Measurements from ENCODE around the gene TNNT2. TPM values are rescaled to one million over a fixed set of nuclear protein-coding genes. Genes with fewer than 3 reads are reported as not detected.

Gene TNNT2
- not detected for total RNA-seq

- DNase-seq: no peak
Observed at GRCh38 chr1:201377611-201378092, at the start of gene TNNT2. TSS of gene TNNT2 (minus strand) at chr1:201377680. CDS start at chr1:201373254, 4,426 bp downstream.

DNA sequence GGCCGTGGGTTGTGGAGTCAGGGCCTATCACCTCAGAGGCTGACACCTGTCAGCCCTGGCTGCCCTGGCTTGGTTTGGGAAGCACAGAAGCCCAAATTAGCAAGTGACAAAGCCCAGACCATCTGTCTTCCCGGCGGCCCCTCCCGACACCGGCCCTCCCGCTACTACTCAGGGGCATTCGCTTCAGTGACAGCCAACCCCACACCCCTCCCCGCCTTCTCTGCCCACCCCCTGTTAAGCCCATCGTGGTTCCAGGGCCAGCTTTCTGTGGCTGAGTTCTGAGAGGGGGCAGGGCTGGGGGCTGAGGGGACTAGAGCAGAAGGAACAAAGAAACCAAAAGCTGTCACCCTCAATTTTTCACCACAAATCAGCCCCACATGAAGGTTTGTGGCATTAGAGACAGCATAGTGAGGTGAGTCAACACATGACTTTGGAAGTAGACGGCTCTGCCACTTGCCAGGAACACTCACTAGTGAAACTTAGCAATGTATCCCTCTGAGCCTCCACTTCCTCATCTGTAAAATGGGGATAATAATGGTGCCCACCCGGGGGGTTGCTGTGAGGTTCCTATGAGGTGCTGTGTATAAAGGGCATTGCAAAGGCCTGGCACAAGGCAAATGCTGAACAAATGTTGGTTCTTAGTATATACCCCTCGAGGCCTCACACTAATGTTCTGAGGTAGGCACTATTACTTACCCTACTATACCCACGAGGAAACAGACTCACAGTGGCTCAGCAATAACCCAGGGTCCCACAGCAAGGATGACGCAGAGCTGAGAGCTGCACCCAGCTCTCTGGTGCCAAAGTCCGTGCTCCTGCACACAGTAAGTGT, 49.2 kb upstream of the TNNT2 start:
- no peak for DNase-seq

DNA sequence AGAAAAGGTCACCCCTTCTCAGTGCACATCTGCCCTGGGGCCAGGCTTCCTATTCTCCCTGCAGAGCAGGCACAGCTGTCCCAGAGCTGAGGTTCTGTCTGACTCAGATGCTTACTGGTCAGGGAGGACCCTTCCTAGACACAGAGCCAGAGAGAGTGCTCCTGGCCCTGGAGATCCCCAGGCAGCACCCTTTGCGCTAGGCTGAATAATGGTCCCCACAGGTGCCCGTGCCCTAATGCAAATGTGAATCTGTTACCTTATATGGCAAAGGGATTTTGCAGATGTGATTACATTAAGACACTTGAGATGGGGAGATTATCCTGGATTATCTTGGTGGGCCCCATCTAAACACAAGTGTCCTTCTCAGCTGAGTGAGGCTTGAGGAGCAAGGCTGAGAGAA, 46.7 kb upstream of the TNNT2 start:
- no peak for DNase-seq

DNA sequence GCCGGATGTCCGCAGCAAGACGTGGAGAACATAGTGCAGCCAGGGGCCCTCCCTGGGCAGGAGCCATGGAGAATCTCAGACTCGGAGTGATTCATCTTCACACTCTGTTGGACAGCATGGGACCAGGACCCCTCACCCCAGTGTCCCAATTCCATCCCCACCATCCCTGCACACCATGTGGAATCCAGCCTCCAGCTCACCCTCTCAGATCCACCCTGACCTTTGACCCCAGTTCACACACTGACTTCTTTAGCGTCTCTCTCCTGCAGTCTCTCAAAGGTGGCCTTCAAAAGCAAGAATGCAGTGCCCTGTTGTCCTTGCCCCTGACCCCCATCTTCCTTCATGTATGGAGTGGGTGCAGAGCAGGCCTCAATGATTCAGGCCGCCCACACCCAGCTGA, 46.2 kb upstream of the TNNT2 start:
- DNase-seq: no peak

GRCh38 chr1:201422436-201423030, 45.1 kb upstream of the TNNT2 start:
- DNase-seq: no peak

DNA sequence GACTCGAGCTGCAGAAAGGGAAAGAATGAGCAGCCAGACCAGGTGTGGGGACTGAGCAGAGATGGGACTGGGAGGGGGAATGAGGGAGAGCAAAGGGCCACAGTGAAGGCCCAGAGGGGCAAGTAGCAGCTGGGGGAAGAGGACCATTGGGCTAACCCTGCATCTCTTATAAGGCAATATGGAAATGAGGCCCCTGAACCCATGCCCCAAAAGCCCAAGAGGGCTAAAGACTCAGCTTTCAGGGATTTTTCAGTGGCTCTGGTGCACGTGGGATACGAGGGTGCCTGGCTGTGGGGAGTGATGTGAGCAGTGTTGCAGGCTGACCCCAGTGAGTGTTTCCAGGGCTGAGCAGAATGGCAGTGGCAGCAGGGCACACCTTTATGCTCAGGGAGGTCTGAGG, 44.5 kb upstream of the TNNT2 start:
- no peak for DNase-seq

- DNase-seq: no peak
Observed at GRCh38 chr1:201421041-201421440, 43.6 kb upstream of the TNNT2 start.

DNA sequence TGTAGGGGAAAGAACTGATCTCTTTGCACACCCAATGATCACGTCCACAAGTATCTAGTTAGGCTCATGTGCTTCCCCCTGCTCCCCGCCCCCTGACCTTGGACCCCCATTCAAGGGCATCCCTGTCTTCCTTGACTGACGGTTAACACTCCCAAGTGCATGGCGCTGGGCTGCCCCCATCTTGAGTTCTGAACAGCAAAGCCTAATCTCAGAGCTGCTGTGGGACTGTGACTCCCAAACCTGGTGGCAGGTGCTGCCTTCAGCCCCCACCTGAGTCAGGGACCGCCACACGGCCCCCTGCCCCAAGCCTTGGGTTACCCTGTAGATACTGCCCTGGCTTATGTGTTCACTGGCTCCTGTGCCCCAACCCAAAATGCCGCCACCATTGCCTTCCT, 43.1 kb upstream of the TNNT2 start:
- no peak for DNase-seq

DNA sequence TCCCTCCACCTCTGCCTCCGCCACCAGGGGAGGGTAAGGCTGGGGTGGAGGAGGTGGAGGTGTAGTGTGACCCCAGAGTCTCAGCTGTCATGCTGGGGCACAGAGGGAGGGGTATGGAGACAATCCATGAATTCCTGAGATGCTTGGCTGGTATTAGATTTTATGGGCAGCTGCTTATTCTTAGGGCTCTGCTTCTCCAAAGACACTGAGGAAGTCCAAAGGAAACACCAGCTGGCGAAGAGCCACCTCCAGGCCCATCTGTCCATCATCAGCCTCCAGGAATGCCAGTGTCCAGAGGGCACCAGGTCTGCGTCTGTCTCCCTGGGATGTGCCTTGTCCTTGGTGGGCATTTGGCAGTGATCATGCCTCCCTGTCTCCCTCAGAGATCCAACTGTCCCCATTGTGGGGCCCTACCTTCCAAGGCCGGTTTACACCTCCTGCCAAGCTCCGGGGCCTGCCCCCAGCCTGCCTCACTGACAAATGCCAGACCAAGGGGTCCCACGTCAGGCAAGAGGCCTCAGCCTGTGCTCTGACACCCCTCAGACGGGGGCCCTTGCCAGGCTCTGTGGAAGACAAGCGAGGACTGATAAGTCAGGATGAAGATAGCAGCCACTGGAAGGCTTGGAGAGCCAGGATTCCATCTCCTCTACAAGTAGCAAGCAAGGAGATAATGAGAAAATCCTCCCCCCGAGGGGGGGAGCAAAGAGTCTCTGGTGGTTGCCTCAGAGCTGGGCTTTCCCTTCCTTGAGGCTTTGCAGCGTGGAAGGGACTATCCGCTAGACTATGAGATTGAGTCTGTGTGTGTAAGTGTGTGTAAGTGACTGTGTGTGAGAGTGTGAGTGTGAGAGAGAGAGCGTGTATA, 42.5 kb upstream of the TNNT2 start:
- no peak for DNase-seq

- DNase-seq: no peak
Observed at GRCh38 chr1:201419256-201419655, 41.8 kb upstream of the TNNT2 start.

DNA sequence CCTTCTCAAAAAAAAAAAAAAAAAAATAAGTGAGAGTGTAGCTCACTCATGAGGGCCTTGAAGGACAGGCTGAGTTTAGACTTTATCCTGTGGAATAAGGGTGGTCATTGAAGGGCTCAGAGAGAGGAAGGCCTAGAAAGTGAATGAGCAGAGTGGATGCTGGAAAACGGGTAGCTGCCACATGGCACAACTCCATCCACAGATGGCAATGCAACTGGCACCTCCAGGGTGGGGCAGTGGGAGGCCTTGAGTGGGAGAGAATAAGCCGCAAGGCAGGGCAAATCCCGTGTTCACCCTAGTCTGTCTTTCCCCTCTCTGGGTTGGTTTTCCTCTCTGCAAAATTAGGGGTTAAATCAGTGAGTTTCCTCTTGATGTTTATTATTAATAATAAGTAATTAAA, 41.0 kb upstream of the TNNT2 start:
- no peak for DNase-seq

- DNase-seq: no peak
Observed at GRCh38 chr1:201414051-201414738, 36.7 kb upstream of the TNNT2 start.

DNA sequence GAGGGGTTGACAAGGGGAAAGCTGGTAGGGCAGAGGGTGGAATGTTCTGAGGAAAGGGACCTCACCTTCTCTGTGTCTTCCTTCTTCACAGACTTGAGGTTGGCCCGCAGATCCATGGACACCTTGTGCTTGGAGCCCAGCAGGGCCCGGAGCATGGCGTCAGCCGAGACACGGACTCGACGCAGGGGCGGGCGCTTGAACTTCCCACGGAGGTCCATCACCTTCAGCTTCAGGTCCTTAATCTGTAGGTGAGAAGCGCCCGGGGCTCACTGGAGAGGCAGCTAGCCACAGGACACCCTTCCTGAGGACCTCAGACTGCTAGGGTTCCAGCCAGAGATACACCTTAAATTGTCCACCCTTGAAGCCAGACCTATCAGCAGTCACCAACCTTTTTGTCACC, 33.8 kb upstream of the TNNT2 start:
- no peak for DNase-seq

DNA sequence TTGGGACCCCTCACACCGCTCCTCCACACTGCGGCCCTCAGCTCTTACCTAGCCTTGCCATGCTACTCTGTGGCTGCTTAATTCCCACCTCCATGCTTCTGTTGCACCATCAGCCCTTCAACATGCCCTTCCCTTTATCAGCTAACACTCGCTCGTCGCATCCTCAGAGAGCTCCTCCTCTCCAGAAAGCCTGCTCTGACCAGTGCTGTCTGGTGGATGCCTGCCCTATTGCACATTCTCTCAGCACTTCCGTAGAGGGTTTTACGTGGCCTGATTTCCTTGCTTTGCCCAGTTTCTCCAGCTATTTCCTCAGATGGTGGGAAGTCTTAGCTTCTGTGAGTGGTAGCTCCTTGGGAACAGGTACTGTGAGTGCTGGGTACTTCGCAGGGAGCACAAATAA, 32.0 kb upstream of the TNNT2 start:
- no peak for DNase-seq

GRCh38 chr1:201408834-201409200, 31.3 kb upstream of the TNNT2 start:
- DNase-seq: no peak

DNA sequence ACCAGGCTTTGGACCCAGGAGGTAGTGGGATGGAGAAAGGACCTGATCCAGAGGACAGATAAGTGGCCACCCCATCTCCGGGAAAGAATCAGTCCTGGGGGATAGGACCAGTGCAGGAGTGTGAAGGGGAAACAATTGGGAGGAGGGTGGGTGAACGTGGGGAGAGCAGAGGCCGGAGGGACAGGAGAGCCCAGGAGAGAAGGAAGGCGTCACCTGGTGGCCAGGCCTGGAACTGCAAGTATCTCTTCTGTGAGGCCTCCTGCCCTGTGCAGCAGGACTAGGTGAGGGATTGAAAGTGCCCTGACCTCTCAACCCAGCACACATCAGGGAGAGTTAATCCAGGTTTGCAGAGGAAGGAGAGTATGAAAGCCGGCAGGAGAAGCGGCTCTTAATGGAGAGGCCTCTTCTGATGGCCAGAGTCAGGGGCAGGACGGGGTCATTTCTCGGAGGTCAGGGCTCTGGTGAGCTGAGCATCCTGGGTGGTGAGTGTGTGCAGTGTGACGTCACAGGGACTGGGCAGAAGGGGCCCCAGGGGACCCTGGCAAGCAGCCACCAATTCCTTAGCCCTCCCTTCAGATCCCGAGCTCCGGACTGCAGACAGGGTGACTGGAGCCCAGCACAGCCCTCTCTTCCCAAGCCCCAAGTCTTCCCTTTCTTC, 30.8 kb upstream of the TNNT2 start:
- peak; percentile 51 for DNase-seq

DNA sequence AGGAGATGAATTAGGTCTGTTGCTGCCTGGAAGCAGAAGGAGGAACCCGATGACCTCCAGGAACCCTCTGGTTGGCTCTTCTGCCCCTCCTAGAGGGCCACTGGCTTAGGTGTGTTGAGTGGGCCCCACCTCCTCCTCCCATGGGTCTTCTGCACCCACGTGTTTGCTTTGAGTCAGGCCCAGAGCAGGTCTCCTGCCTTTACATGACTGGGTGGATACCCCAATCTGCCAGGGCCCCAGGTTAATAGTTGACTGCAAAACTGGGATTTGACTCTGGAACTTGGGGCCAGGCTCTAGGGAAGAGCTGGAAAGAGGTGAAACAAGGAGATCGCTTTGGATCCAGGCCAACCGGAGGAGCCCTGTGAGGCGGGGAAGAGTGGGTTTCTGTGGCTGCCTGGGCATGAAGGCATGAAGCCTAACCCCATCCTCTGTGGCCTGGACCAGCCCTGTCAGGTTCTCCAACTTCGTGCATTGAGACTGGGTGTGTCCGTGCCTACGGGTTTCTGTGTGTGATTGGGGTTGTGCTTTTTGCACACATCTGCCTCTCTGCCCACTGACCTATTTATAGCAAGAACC, 29.4 kb upstream of the TNNT2 start:
- DNase-seq: no peak

DNA sequence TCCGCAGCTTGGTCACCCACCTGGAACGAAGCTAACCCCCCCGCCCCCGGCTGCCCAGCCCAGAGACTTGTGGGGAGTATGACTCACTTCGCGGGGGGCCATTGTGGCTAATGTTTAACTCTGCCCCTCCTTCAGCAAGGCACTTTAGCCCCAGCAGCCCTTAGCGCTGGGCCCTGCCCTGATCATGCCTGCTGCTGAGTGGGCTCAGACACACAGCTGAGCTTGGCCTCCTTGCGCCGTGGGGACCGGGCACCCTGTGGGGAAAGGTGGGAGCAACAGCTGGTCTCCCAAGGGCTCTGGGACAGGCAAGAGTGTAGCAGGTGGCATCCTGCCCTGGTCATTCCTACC, 28.0 kb upstream of the TNNT2 start:
- DNase-seq: no peak

DNA sequence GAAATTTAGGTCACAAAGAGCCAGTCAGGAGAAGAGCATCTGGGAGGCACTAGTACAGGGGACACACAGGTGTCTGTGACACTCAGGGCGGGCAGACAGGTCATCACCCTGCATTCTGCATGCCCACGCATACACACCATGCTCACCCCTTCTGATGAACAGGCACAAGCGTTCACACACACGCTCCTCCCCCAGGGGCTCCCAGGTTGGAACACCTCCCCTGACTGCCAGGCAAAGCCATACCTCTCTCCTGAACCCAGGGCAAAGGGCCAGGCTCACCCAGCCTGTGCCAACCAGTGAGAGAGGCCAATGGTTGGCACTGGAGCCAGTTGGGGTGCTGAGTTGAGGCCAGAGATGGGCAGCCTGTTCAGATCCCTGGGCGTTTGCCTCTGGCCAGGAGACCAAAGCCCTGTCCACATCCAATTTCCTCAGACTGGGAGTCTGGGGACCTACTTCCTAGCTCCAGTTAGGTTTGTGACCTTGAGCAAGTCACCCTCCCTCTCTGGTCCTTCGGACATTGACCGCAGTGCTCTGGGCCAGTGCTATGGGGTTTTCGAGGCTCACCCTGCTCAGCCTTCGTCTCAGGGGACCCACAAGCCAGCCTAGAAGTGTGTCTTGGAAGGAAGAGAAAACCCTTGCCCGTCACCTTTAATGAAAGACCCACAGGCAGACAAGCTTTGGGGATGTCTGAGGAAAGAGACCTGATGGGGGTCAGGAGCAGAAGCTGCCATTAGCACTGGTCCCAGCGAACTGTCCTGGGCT, 27.4 kb upstream of the TNNT2 start:
- no peak for DNase-seq

- DNase-seq: no peak
Observed at GRCh38 chr1:201404055-201404454, 26.6 kb upstream of the TNNT2 start.

GRCh38 chr1:201403359-201403758, 25.9 kb upstream of the TNNT2 start:
- no peak for DNase-seq
